Activated naive CD4-positive, alpha-beta T cell treated with anti-CD3 and anti-CD28 coated beads, Interleukin-2, amount 50 U/mL, for 16 hours (primary cell): ENCODE measurements around the gene UBA52.
"Not testable (repeated sequence)": the region's sequence is repeated elsewhere in the genome, so short reads cannot be mapped to it uniquely, and the experiment has no call there.

Source experiments
- DNase-seq: peaks from one replicate; pipeline ENCODE4 v3.0.0-alpha.2; 2020

UBA52 gene

GRCh38 chr19:18557411-18558201, 14.1 kb upstream of the UBA52 start, which contains the start of gene KXD1:
Gene KXD1 (plus strand): TSS chr19:18557870. CDS start chr19:18562057, 4,187 bp downstream.
- peak; percentile 98 for DNase-seq

- no peak for DNase-seq
Measured at GRCh38 chr19:18558202-18558555, 13.5 kb upstream of the UBA52 start.

GRCh38 chr19:18558604-18559003, 13.1 kb upstream of the UBA52 start:
- DNase-seq, result no peak

- DNase-seq, result no peak
Measured at GRCh38 chr19:18559685-18560084, 12.0 kb upstream of the UBA52 start.

GRCh38 chr19:18562086-18562485, 9.6 kb upstream of the UBA52 start:
- DNase-seq, result no peak

GRCh38 chr19:18566953-18567352, 4.7 kb upstream of the UBA52 start:
- no peak for DNase-seq

GRCh38 chr19:18568367-18568766, 3.3 kb upstream of the UBA52 start:
- DNase-seq, result no peak

GRCh38 chr19:18574691-18575291, 3.1 kb downstream of the UBA52 start:
- no peak for DNase-seq

GRCh38 chr19:18576383-18576782, 4.7 kb downstream of the UBA52 start:
- no peak for DNase-seq

GRCh38 chr19:18577365-18577914, 5.8 kb downstream of the UBA52 start:
- DNase-seq, result no peak

GRCh38 chr19:18580311-18580710, 8.7 kb downstream of the UBA52 start:
- no peak for DNase-seq

- no peak for DNase-seq
Measured at GRCh38 chr19:18586306-18586705, 14.6 kb downstream of the UBA52 start.

GRCh38 chr19:18587561-18587960, 15.9 kb downstream of the UBA52 start:
- no peak for DNase-seq

GRCh38 chr19:18587962-18588610, 16.4 kb downstream of the UBA52 start:
- DNase-seq, result no peak

GRCh38 chr19:18588611-18589379, 17.1 kb downstream of the UBA52 start, which contains the start of gene REX1BD:
Gene REX1BD (plus strand): TSS chr19:18588798. CDS start chr19:18588802, 4 bp downstream.
- peak; percentile 90 for DNase-seq

GRCh38 chr19:18589380-18590272, 18.0 kb downstream of the UBA52 start:
- peak; percentile 74 for DNase-seq

GRCh38 chr19:18590273-18591272, 18.9 kb downstream of the UBA52 start:
- DNase-seq, result no peak

- no peak for DNase-seq
Measured at GRCh38 chr19:18591735-18592385, 20.2 kb downstream of the UBA52 start.

GRCh38 chr19:18592732-18593131, 21.1 kb downstream of the UBA52 start:
- DNase-seq, result not testable (repeated sequence)
